ENCODE results near the gene ZPLD1. TPM values are rescaled to one million over a fixed set of nuclear protein-coding genes. Genes with fewer than 3 reads are reported as not detected.

The ZPLD1 gene
- total RNA-seq (2012; rRNA removed) = 0.22 and 0.25 TPM in 2 replicates

- Histone ChIP-seq H3K36me3 (ENCODE audit: insufficient read depth, low read length) (no peaks in the 10 kb centered on the region), H3K4me3 (ENCODE audit: low read length) (no peak within 1 kb of the TSS), H3K4me1 (ENCODE audit: control insufficient read depth, insufficient read depth, low read length) (no peaks in the 10 kb centered on the region), H3K4me2 (ENCODE audit: low read length) (no peak within 1 kb of the TSS), H3K27me3 (ENCODE audit: control insufficient read depth, insufficient read depth, low read length) (no peaks in the 10 kb centered on the region), H3K9me3 (replicated peaks; ENCODE audit: low read length) (no peaks in the 10 kb centered on the region), H3K9ac (ENCODE audit: low read depth, low read length) (no peak within 1 kb of the TSS)
These were observed at the start of gene ZPLD1 for GRCh38 chr3:102434715-102435114. ZPLD1 (plus strand) TSS chr3:102435015; CDS start chr3:102438488, 3,473 bp downstream.

GRCh38 chr3:102390171-102390864 is 44.5 kb upstream of the ZPLD1 start:
- H3K4me1 ChIP-seq (ENCODE audit: control insufficient read depth, insufficient read depth, low read length) = no peaks in the 10 kb centered on the region

GRCh38 chr3:102390916-102391315 is 43.9 kb upstream of the ZPLD1 start:
- H3K27me3 ChIP-seq (ENCODE audit: control insufficient read depth, insufficient read depth, low read length) = no peaks in the 10 kb centered on the region
- no peaks in the 10 kb centered on the region for H3K36me3 ChIP-seq (ENCODE audit: insufficient read depth, low read length)
- no peak overlapping the region for H3K4me3 ChIP-seq (ENCODE audit: low read length)
- no peak overlapping the region for H3K4me2 ChIP-seq (ENCODE audit: low read length)
- no peak overlapping the region for H3K9ac ChIP-seq (ENCODE audit: low read depth, low read length)
- H3K4me1 ChIP-seq (ENCODE audit: control insufficient read depth, insufficient read depth, low read length) = no peaks in the 10 kb centered on the region
- H3K9me3 ChIP-seq (replicated peaks; ENCODE audit: low read length) = no peaks in the 10 kb centered on the region

More at GRCh38 chr3:102390171-102390864, 44.5 kb upstream of the ZPLD1 start:
- H3K9me3 ChIP-seq (replicated peaks; ENCODE audit: low read length) = no peaks in the 10 kb centered on the region
- H3K36me3 ChIP-seq (ENCODE audit: insufficient read depth, low read length) = no peaks in the 10 kb centered on the region
- no peak overlapping the region for H3K4me3 ChIP-seq (ENCODE audit: low read length)
- H3K9ac ChIP-seq (ENCODE audit: low read depth, low read length) = no peak overlapping the region
- no peaks in the 10 kb centered on the region for H3K27me3 ChIP-seq (ENCODE audit: control insufficient read depth, insufficient read depth, low read length)
- no peak overlapping the region for H3K4me2 ChIP-seq (ENCODE audit: low read length)

GRCh38 chr3:102391491-102391890 is 43.3 kb upstream of the ZPLD1 start:
- H3K27me3 ChIP-seq (ENCODE audit: control insufficient read depth, insufficient read depth, low read length) = no peaks in the 10 kb centered on the region
- H3K36me3 ChIP-seq (ENCODE audit: insufficient read depth, low read length) = no peaks in the 10 kb centered on the region
- no peak overlapping the region for H3K4me2 ChIP-seq (ENCODE audit: low read length)
- no peaks in the 10 kb centered on the region for H3K4me1 ChIP-seq (ENCODE audit: control insufficient read depth, insufficient read depth, low read length)
- no peak overlapping the region for H3K9ac ChIP-seq (ENCODE audit: low read depth, low read length)
- no peak overlapping the region for H3K4me3 ChIP-seq (ENCODE audit: low read length)
- H3K9me3 ChIP-seq (replicated peaks; ENCODE audit: low read length) = no peaks in the 10 kb centered on the region

- Histone ChIP-seq H3K36me3 (ENCODE audit: insufficient read depth, low read length) (no peaks in the 10 kb centered on the region), H3K9me3 (replicated peaks; ENCODE audit: low read length) (no peaks in the 10 kb centered on the region), H3K4me2 (ENCODE audit: low read length) (no peak overlapping the region), H3K27me3 (ENCODE audit: control insufficient read depth, insufficient read depth, low read length) (no peaks in the 10 kb centered on the region), H3K9ac (ENCODE audit: low read depth, low read length) (no peak overlapping the region), H3K4me3 (ENCODE audit: low read length) (no peak overlapping the region), H3K4me1 (ENCODE audit: control insufficient read depth, insufficient read depth, low read length) (no peaks in the 10 kb centered on the region)
These were observed 40.3 kb upstream of the ZPLD1 start for GRCh38 chr3:102394517-102394916.

GRCh38 chr3:102398176-102398575 is 36.6 kb upstream of the ZPLD1 start:
- no peak overlapping the region for H3K4me3 ChIP-seq (ENCODE audit: low read length)
- H3K27me3 ChIP-seq (ENCODE audit: control insufficient read depth, insufficient read depth, low read length) = no peaks in the 10 kb centered on the region
- no peaks in the 10 kb centered on the region for H3K9me3 ChIP-seq (replicated peaks; ENCODE audit: low read length)
- no peaks in the 10 kb centered on the region for H3K36me3 ChIP-seq (ENCODE audit: insufficient read depth, low read length)
- H3K9ac ChIP-seq (ENCODE audit: low read depth, low read length) = no peak overlapping the region
- H3K4me2 ChIP-seq (ENCODE audit: low read length) = no peak overlapping the region
- peaks cover 20% of the 10 kb centered on the region for H3K4me1 ChIP-seq (ENCODE audit: control insufficient read depth, insufficient read depth, low read length)

GRCh38 chr3:102398666-102399065 is 36.1 kb upstream of the ZPLD1 start:
- Histone ChIP-seq H3K4me2 (ENCODE audit: low read length) (no peak overlapping the region), H3K36me3 (ENCODE audit: insufficient read depth, low read length) (no peaks in the 10 kb centered on the region)

GRCh38 chr3:102400142-102400541 is 34.7 kb upstream of the ZPLD1 start:
- Histone ChIP-seq H3K4me3 (ENCODE audit: low read length) (no peak overlapping the region), H3K4me2 (ENCODE audit: low read length) (peak overlapping the region; percentile 38), H3K36me3 (ENCODE audit: insufficient read depth, low read length) (no peaks in the 10 kb centered on the region), H3K9me3 (replicated peaks; ENCODE audit: low read length) (no peaks in the 10 kb centered on the region), H3K27me3 (ENCODE audit: control insufficient read depth, insufficient read depth, low read length) (no peaks in the 10 kb centered on the region), H3K9ac (ENCODE audit: low read depth, low read length) (no peak overlapping the region), H3K4me1 (ENCODE audit: control insufficient read depth, insufficient read depth, low read length) (peaks cover 20% of the 10 kb centered on the region)

More at GRCh38 chr3:102398666-102399065, 36.1 kb upstream of the ZPLD1 start:
- Histone ChIP-seq H3K4me3 (ENCODE audit: low read length) (no peak overlapping the region), H3K9ac (ENCODE audit: low read depth, low read length) (no peak overlapping the region), H3K9me3 (replicated peaks; ENCODE audit: low read length) (no peaks in the 10 kb centered on the region), H3K27me3 (ENCODE audit: control insufficient read depth, insufficient read depth, low read length) (no peaks in the 10 kb centered on the region), H3K4me1 (ENCODE audit: control insufficient read depth, insufficient read depth, low read length) (peaks cover 20% of the 10 kb centered on the region)

GRCh38 chr3:102400766-102401165 is 34.0 kb upstream of the ZPLD1 start:
- Histone ChIP-seq H3K4me1 (ENCODE audit: control insufficient read depth, insufficient read depth, low read length) (peaks cover 20% of the 10 kb centered on the region), H3K9me3 (replicated peaks; ENCODE audit: low read length) (no peaks in the 10 kb centered on the region), H3K27me3 (ENCODE audit: control insufficient read depth, insufficient read depth, low read length) (no peaks in the 10 kb centered on the region), H3K4me3 (ENCODE audit: low read length) (no peak overlapping the region), H3K9ac (ENCODE audit: low read depth, low read length) (no peak overlapping the region), H3K4me2 (ENCODE audit: low read length) (peak overlapping the region; percentile 38), H3K36me3 (ENCODE audit: insufficient read depth, low read length) (no peaks in the 10 kb centered on the region)

- H3K36me3 ChIP-seq (ENCODE audit: insufficient read depth, low read length) = no peaks in the 10 kb centered on the region
- H3K27me3 ChIP-seq (ENCODE audit: control insufficient read depth, insufficient read depth, low read length) = no peaks in the 10 kb centered on the region
- H3K9me3 ChIP-seq (replicated peaks; ENCODE audit: low read length) = no peaks in the 10 kb centered on the region
- H3K9ac ChIP-seq (ENCODE audit: low read depth, low read length) = no peak overlapping the region
- H3K4me1 ChIP-seq (ENCODE audit: control insufficient read depth, insufficient read depth, low read length) = peaks cover 3% of the 10 kb centered on the region
- no peak overlapping the region for H3K4me3 ChIP-seq (ENCODE audit: low read length)
- no peak overlapping the region for H3K4me2 ChIP-seq (ENCODE audit: low read length)
These were observed 24.2 kb upstream of the ZPLD1 start for GRCh38 chr3:102410616-102411015.

- Histone ChIP-seq H3K36me3 (ENCODE audit: insufficient read depth, low read length) (no peaks in the 10 kb centered on the region), H3K9ac (ENCODE audit: low read depth, low read length) (peak overlapping the region; percentile 40), H3K4me3 (ENCODE audit: low read length) (peak overlapping the region; percentile 48)
These were observed 19.3 kb upstream of the ZPLD1 start for GRCh38 chr3:102415553-102415952.

GRCh38 chr3:102419786-102420185 is 15.0 kb upstream of the ZPLD1 start:
- H3K4me3 ChIP-seq (ENCODE audit: low read length) = no peak overlapping the region
- H3K4me2 ChIP-seq (ENCODE audit: low read length) = no peak overlapping the region
- H3K27me3 ChIP-seq (ENCODE audit: control insufficient read depth, insufficient read depth, low read length) = no peaks in the 10 kb centered on the region

More at GRCh38 chr3:102415553-102415952, 19.3 kb upstream of the ZPLD1 start:
- no peaks in the 10 kb centered on the region for H3K9me3 ChIP-seq (replicated peaks; ENCODE audit: low read length)
- H3K27me3 ChIP-seq (ENCODE audit: control insufficient read depth, insufficient read depth, low read length) = no peaks in the 10 kb centered on the region
- H3K4me1 ChIP-seq (ENCODE audit: control insufficient read depth, insufficient read depth, low read length) = peaks cover 2% of the 10 kb centered on the region
- peak overlapping the region; percentile 78 for H3K4me2 ChIP-seq (ENCODE audit: low read length)

More at GRCh38 chr3:102419786-102420185, 15.0 kb upstream of the ZPLD1 start:
- no peaks in the 10 kb centered on the region for H3K36me3 ChIP-seq (ENCODE audit: insufficient read depth, low read length)
- H3K9me3 ChIP-seq (replicated peaks; ENCODE audit: low read length) = no peaks in the 10 kb centered on the region
- no peaks in the 10 kb centered on the region for H3K4me1 ChIP-seq (ENCODE audit: control insufficient read depth, insufficient read depth, low read length)
- H3K9ac ChIP-seq (ENCODE audit: low read depth, low read length) = no peak overlapping the region

Measured in skeletal muscle satellite cell (primary cell).